GM23338 (cell line): ENCODE results near the gene CRYZL1. TPM values are rescaled to one million over a fixed set of nuclear protein-coding genes. Genes with fewer than 3 reads are reported as not detected.

Source experiments
- ATAC-seq: fragments of 200-7000 bp; cut with Tn5 transposase; 3 replicates; pipeline ENCODE4 v1.9.1; 2020
- DNase-seq: peaks from one replicate; pipeline ENCODE4 v3.0.0-alpha.2; 2015; ENCODE audit warnings: low spot score
- H2AFZ ChIP-seq: fragments of 200-600 bp; sonication (generic); 2 replicates; pipeline ENCODE4 v1.8.0; 2016; ENCODE audit warnings: antibody characterized with exemption, mild to moderate bottlenecking, moderate library complexity
- H3F3A ChIP-seq: fragments of 200-600 bp; sonication (generic); replicated peaks from 2 replicates; pipeline ENCODE4 v1.8.0; 2017; ENCODE audit warnings: antibody characterized with exemption, mixed run types, low read depth
- H3K27ac ChIP-seq: fragments of 200-600 bp; sonication (generic); 2 replicates; pipeline ENCODE4 v1.6.1; 2016; ENCODE audit warnings: low read depth
- H3K27me3 ChIP-seq: fragments of 200-600 bp; sonication (generic); 2 replicates; pipeline ENCODE4 v1.8.0; 2016; ENCODE audit warnings: mild to moderate bottlenecking, mixed run types, moderate library complexity; ENCODE audit not compliant: insufficient read depth
- H3K36me3 ChIP-seq: fragments of 200-600 bp; sonication (generic); 2 replicates; pipeline ENCODE4 v1.8.0; 2016; ENCODE audit warnings: mild to moderate bottlenecking; ENCODE audit not compliant: insufficient read depth
- H3K4me1 ChIP-seq: fragments of 200-600 bp; sonication (generic); 2 replicates; pipeline ENCODE4 v1.8.0; 2016; ENCODE audit warnings: mild to moderate bottlenecking, moderate library complexity; ENCODE audit not compliant: insufficient read depth
- H3K4me2 ChIP-seq: fragments of 200-600 bp; sonication (generic); 2 replicates; pipeline ENCODE4 v1.7.1; 2017; ENCODE audit warnings: mixed run types
- H3K4me3 ChIP-seq: fragments of 200-600 bp; sonication (generic); 2 replicates; pipeline ENCODE4 v1.6.1; 2016; ENCODE audit warnings: mixed run types
- H3K79me2 ChIP-seq: fragments of 200-600 bp; sonication (generic); replicated peaks from 2 replicates; pipeline ENCODE4 v1.8.0; 2017; ENCODE audit warnings: mild to moderate bottlenecking; ENCODE audit not compliant: insufficient read depth
- H3K9me2 ChIP-seq: fragments of 200-600 bp; sonication (generic); 2 replicates; pipeline ENCODE4 v1.8.0; 2017; ENCODE audit not compliant: insufficient read depth
- H4K20me1 ChIP-seq: fragments of 200-600 bp; sonication (generic); replicated peaks from 2 replicates; pipeline ENCODE4 v1.8.0; 2017; ENCODE audit warnings: mild to moderate bottlenecking; ENCODE audit not compliant: insufficient read depth
- H3K27ac Mint-ChIP-seq: 2 replicates; pipeline ENCODE4 v1.8.0; 2020; ENCODE audit warnings: inconsistent platforms, mild to moderate bottlenecking, moderate library complexity, mixed read lengths
- H3K27me3 Mint-ChIP-seq: 3 replicates; pipeline ENCODE4 v1.8.0; 2022; ENCODE audit warnings: low read depth, mild to moderate bottlenecking, moderate library complexity, mixed read lengths, inconsistent platforms; ENCODE audit not compliant: insufficient read depth, poor library complexity
- H3K36me3 Mint-ChIP-seq: 3 replicates; pipeline ENCODE4 v1.8.0; 2021; ENCODE audit warnings: low read depth, mild to moderate bottlenecking, inconsistent platforms, moderate library complexity, mixed read lengths
- H3K4me1 Mint-ChIP-seq: 3 replicates; pipeline ENCODE4 v1.8.0; 2020; ENCODE audit warnings: mild to moderate bottlenecking, inconsistent platforms, mixed read lengths
- H3K4me3 Mint-ChIP-seq: 3 replicates; pipeline ENCODE4 v1.8.0; 2021; ENCODE audit warnings: moderate library complexity, mild to moderate bottlenecking, inconsistent platforms, mixed read lengths
- H3K9me3 Mint-ChIP-seq: 3 replicates; pipeline ENCODE4 v1.8.0; 2020; ENCODE audit warnings: moderate library complexity, mild to moderate bottlenecking, inconsistent platforms, mixed read lengths
- CREB1 ChIP-seq: fragments of 250-450 bp; sonication (Bioruptor Pico); IDR thresholded peaks from 2 replicates; pipeline ENCODE4 v1.5.0; 2020; ENCODE audit warnings: low read depth, mild to moderate bottlenecking, moderate library complexity
- CTCF ChIP-seq, 2 experiments: fragments of 200-600 bp in 1 of 2; sonication (generic) in 1 of 2; conservative IDR thresholded peaks; 2 replicates each; pipeline versions ENCODE4 v1.5.1 to v1.6.1; 2016 to 2017; ENCODE audit warnings: antibody characterized with exemption in 2 of 2, low read depth in 2 of 2, mild to moderate bottlenecking in 2 of 2, moderate library complexity in 1 of 2
- ETS1 ChIP-seq: IDR thresholded peaks from 2 replicates; pipeline ENCODE4 v1.6.1; 2016; ENCODE audit warnings: antibody characterized with exemption
- EZH2 ChIP-seq: fragments of 200-600 bp; sonication (generic); IDR thresholded peaks from one replicate; pipeline ENCODE4 v1.8.0; 2017; ENCODE audit warnings: antibody characterized with exemption, mild to moderate bottlenecking, low read depth; ENCODE audit not compliant: unreplicated experiment
- EZH2phosphoT487 ChIP-seq: fragments of 200-600 bp; sonication (generic); IDR thresholded peaks from one replicate; pipeline ENCODE4 v1.8.1; 2018; ENCODE audit warnings: antibody characterized with exemption; ENCODE audit not compliant: unreplicated experiment
- JUNB ChIP-seq: IDR thresholded peaks from one replicate; pipeline ENCODE4 v1.6.1; 2016; ENCODE audit warnings: antibody characterized with exemption; ENCODE audit not compliant: unreplicated experiment
- NANOG ChIP-seq: IDR thresholded peaks from 2 replicates; pipeline ENCODE4 v1.6.1; 2016; ENCODE audit warnings: antibody characterized with exemption, borderline replicate concordance
- POLR2AphosphoS5 ChIP-seq: IDR thresholded peaks from 2 replicates; pipeline ENCODE4 v1.6.1; 2016; ENCODE audit warnings: antibody characterized with exemption, low read depth
- REST ChIP-seq: IDR thresholded peaks from one replicate; pipeline ENCODE4 v1.6.1; 2018; ENCODE audit warnings: antibody characterized with exemption; ENCODE audit not compliant: unreplicated experiment
- STAT1 ChIP-seq: IDR thresholded peaks from one replicate; pipeline ENCODE4 v1.6.1; 2016; ENCODE audit warnings: antibody characterized with exemption; ENCODE audit not compliant: unreplicated experiment
- ZNF114 ChIP-seq: fragments of 250-450 bp; sonication (Bioruptor Pico); IDR thresholded peaks from 2 replicates; pipeline ENCODE4 v1.5.0; 2020; ENCODE audit warnings: mild to moderate bottlenecking, moderate library complexity
- ZNF331 ChIP-seq: fragments of 250-450 bp; sonication (Bioruptor Pico); IDR thresholded peaks from 2 replicates; pipeline ENCODE4 v1.5.0; 2020; ENCODE audit warnings: low read depth, mild to moderate bottlenecking, moderate library complexity
- ZNF462 ChIP-seq: fragments of 250-450 bp; sonication (Bioruptor Pico); IDR thresholded peaks from 2 replicates; pipeline ENCODE4 v1.5.0; 2020; ENCODE audit warnings: mild to moderate bottlenecking, moderate library complexity
- polyA plus RNA-seq: library from polyadenylated mRNA; unstranded; fragments of >200 nt; fragmentation: Nextera tagmentation; extraction: Ambion mirVana; gene quantifications from 2 replicates; pipeline ENCODE4 v1.2.1, GENCODE V29; 2016
- total RNA-seq: library from RNA; depleted of rRNA; stranded (reverse); fragments of >200 nt; shearing (Covaris generic); gene quantifications from 2 replicates; pipeline ENCODE4 v1.2.3, GENCODE V29; 2014

Gene CRYZL1
- total and polyA plus RNA-seq, 2 experiments from 2014 or later = 23.8 to 40.5 TPM

GRCh38 chr21:33668620-33669019 lies 27.1 kb upstream of the CRYZL1 start:
- Mint-ChIP-seq H3K9me3 (no peaks in the 10 kb centered on the region), H3K27ac (0 out of 2 replicates have a peak overlapping the region, but pooled peaks have one; percentile 47), H3K27me3 (peaks cover 4% of the 10 kb centered on the region), H3K4me1 (peaks cover 34% of the 10 kb centered on the region), H3K4me3 (no peak overlapping the region), H3K36me3 (no peaks in the 10 kb centered on the region)
- no peak overlapping the region for H3K4me3 ChIP-seq
- H4K20me1 ChIP-seq = peaks cover 36% of the 10 kb centered on the region
- no peaks in the 10 kb centered on the region for H3K9me2 ChIP-seq
- H3K4me2 ChIP-seq = no peak overlapping the region
- no peak overlapping the region for H3K27ac ChIP-seq
- H3K27me3 ChIP-seq = no peaks in the 10 kb centered on the region
- H3F3A ChIP-seq = no peaks in the 10 kb centered on the region
- peaks cover 100% of the 10 kb centered on the region for H3K79me2 ChIP-seq
- H2AFZ ChIP-seq = no peak overlapping the region
- H3K4me1 ChIP-seq = peaks cover 14% of the 10 kb centered on the region
- ATAC-seq (no peak; the same call in 2 of the 3 replicates), DNase-seq (no peak)
- no peak for TF ChIP-seq NANOG
- no peak for TF ChIP-seq ZNF462 (CRISPR knock-in tag)
- TF ChIP-seq REST = no peak
- no peak for TF ChIP-seq ZNF331 (CRISPR knock-in tag)
- TF ChIP-seq CTCF (conservative IDR thresholded peaks at IDR 0.05; ENCODE audit: low read depth in 2 of 2) = no peak
- TF ChIP-seq STAT1 = no peak
- TF ChIP-seq POLR2AphosphoS5 = no peak
- TF ChIP-seq ZNF114 (CRISPR knock-in tag) = no peak
- TF ChIP-seq EZH2 = no peak
- TF ChIP-seq ETS1 = no peak
- TF ChIP-seq EZH2phosphoT487 = no peak
- no peak for TF ChIP-seq CREB1 (CRISPR knock-in tag)
- no peak for TF ChIP-seq JUNB
- H3K36me3 ChIP-seq = no peaks in the 10 kb centered on the region
